Astrocyte of the spinal cord (primary cell): ENCODE measurements around the gene TPM2.
A peak's percentile ranks its signal among the peaks of the same experiment; 100 is the strongest.

Experiments used
- DNase-seq: peaks from one replicate; pipeline ENCODE4 v3.0.0; 2011; ENCODE audit warnings: low read depth, low spot score
- H3K4me3 ChIP-seq: 2 replicates; pipeline ENCODE4 v1.5.1; 2011; ENCODE audit warnings: low read depth, mild to moderate bottlenecking, low read length, moderate library complexity
- CTCF ChIP-seq: IDR thresholded peaks from 2 replicates; pipeline ENCODE4 v1.5.1; 2012; ENCODE audit warnings: low read depth, mild to moderate bottlenecking, low read length, inconsistent platforms
- in situ Hi-C: cut with HindIII; loops from 2 replicates; pipeline ENCODE4 v1.10.0; 2017; ENCODE audit warnings: low sequenced_read_pairs

TPM2 gene

GRCh38 chr9:35689542-35690293 is at the start of gene TPM2:
TSS of gene TPM2 (minus strand) at chr9:35689925. CDS start at chr9:35689817, 108 bp downstream.
- in situ Hi-C loops: no loop called here
- DNase-seq: peak; percentile 87
- H3K4me3 ChIP-seq: peak within 1 kb of the TSS; percentile 87
- TF ChIP-seq CTCF: no peak

GRCh38 chr9:35738924-35739323 is 49.2 kb upstream of the TPM2 start:
- no peak for DNase-seq
- no peak overlapping the region for H3K4me3 ChIP-seq
- TF ChIP-seq CTCF: no peak
- in situ Hi-C loops: no loop called here

- no peak for DNase-seq
- in situ Hi-C loops: no loop called here
- no peak overlapping the region for H3K4me3 ChIP-seq
- no peak for TF ChIP-seq CTCF
These were observed 48.5 kb upstream of the TPM2 start for GRCh38 chr9:35738186-35738585.

GRCh38 chr9:35737143-35737542 is 47.4 kb upstream of the TPM2 start:
- no peak for TF ChIP-seq CTCF
- no peak for DNase-seq
- H3K4me3 ChIP-seq: no peak overlapping the region
- in situ Hi-C loops: no loop called here

GRCh38 chr9:35736201-35736633 is 46.5 kb upstream of the TPM2 start:
- H3K4me3 ChIP-seq: no peak overlapping the region
- in situ Hi-C loops: no loop called here
- peak; percentile 83 for DNase-seq
- peak; percentile 95 for TF ChIP-seq CTCF

- no peak for DNase-seq
- no peak for TF ChIP-seq CTCF
- in situ Hi-C loops: no loop called here
- H3K4me3 ChIP-seq: no peak overlapping the region
These were observed 44.4 kb upstream of the TPM2 start for GRCh38 chr9:35734096-35734495.
